B cell (primary cell): ENCODE results near the gene SLC49A3. TPM values are rescaled to one million over a fixed set of nuclear protein-coding genes. Genes with fewer than 3 reads are reported as not detected.

Source experiments
- ATAC-seq: fragments of 200-7000 bp; cut with Tn5 transposase; one replicate; pipeline ENCODE4 v1.10.0; 2021; ENCODE audit warnings: low read depth, mild to moderate bottlenecking, moderate number of reproducible peaks, moderate library complexity
- CTCF ChIA-PET: fragments of 350-600 bp; sonication (Branson Sonifier 250); formaldehyde crosslinking; loops from one replicate; lab custom pipeline; 2021; ENCODE audit warnings: antibody characterized with exemption, inconsistent platforms; lab: Charles Lee
- POLR2A ChIA-PET: fragments of 350-600 bp; sonication (Branson Sonifier 250); formaldehyde crosslinking; loops from one replicate; lab custom pipeline; 2021; ENCODE audit warnings: antibody characterized with exemption; lab: Charles Lee
- DNase-seq: peaks from one replicate; pipeline ENCODE4 v3.0.0; 2013
- H2AFZ ChIP-seq: 2 replicates; pipeline ENCODE4 v1.6.1; 2012; ENCODE audit warnings: mild to moderate bottlenecking, low read depth, low read length; ENCODE audit not compliant: insufficient read depth, poor library complexity, severe bottlenecking
- H3K27ac ChIP-seq, 2 donors: 1 replicate in 1 of 2; 2 replicates in 1 of 2; pipeline ENCODE4 v1.5.1; 2012 to 2013; ENCODE audit warnings: low read length in 2 of 2, mild to moderate bottlenecking in 2 of 2, moderate library complexity in 1 of 2
- H3K27me3 ChIP-seq, 4 experiments: fragments of 200-600 bp in 1 of 4; sonication (generic) in 1 of 4; replicated peaks in 1 of 4; 1 replicate in 2 of 4; 2 replicates in 2 of 4; pipeline versions ENCODE4 v1.6.1 to v1.7.0; 2013 to 2016; ENCODE audit warnings: low read length in 3 of 4, mild to moderate bottlenecking in 2 of 4, mixed read lengths in 1 of 4, moderate library complexity in 1 of 4; ENCODE audit not compliant: insufficient read depth in 4 of 4, control insufficient read depth in 3 of 4; ENCODE audit errors: control extremely low read depth in 1 of 4
- H3K36me3 ChIP-seq, 2 experiments: replicated peaks in 1 of 2; 1 replicate in 1 of 2; 2 replicates in 1 of 2; pipeline versions ENCODE4 v1.6.1 to v1.7.1; 2013; ENCODE audit warnings: low read length in 1 of 2; ENCODE audit not compliant: insufficient read depth in 2 of 2, control insufficient read depth in 1 of 2; ENCODE audit errors: control extremely low read depth in 1 of 2, extremely low read depth in 1 of 2
- H3K4me1 ChIP-seq, 2 donors: fragments of 200-600 bp in 1 of 2; sonication (generic) in 1 of 2; 1 replicate in 1 of 2; 2 replicates in 1 of 2; pipeline versions ENCODE4 v1.5.1 to v1.6.1; 2013 to 2017; ENCODE audit warnings: low read length in 2 of 2; ENCODE audit not compliant: control insufficient read depth in 2 of 2, insufficient read depth in 2 of 2
- H3K4me2 ChIP-seq: replicated peaks from 2 replicates; pipeline ENCODE3; 2012; ENCODE audit warnings: mild to moderate bottlenecking, low read depth, low read length; ENCODE audit not compliant: poor library complexity, severe bottlenecking
- H3K4me3 ChIP-seq, 5 experiments: fragments of 200-600 bp in 1 of 5; sonication (generic) in 1 of 5; 1 replicate in 3 of 5; 2 replicates in 2 of 5; pipeline versions ENCODE4 v1.5.1 to v1.7.0; 2011 to 2016; ENCODE audit warnings: low read length in 4 of 5, mild to moderate bottlenecking in 4 of 5, low read depth in 2 of 5, control low read depth in 1 of 5, moderate library complexity in 1 of 5; ENCODE audit not compliant: insufficient read depth in 1 of 5; ENCODE audit errors: control extremely low read depth in 1 of 5, extremely low read depth in 1 of 5
- H3K79me2 ChIP-seq: fragments of 200-600 bp; sonication (generic); one replicate; pipeline ENCODE4 v1.6.0; 2016; ENCODE audit warnings: low read length; ENCODE audit not compliant: control insufficient read depth, insufficient read depth
- H3K9ac ChIP-seq: fragments of 200-600 bp; sonication (generic); 2 replicates; pipeline ENCODE4 v1.6.1; 2017; ENCODE audit warnings: mild to moderate bottlenecking, low read length, moderate library complexity
- H3K9me3 ChIP-seq, 3 donors: one replicate each; pipeline versions ENCODE4 v1.6.1 to v1.7.1; 2013; ENCODE audit warnings: low read length in 2 of 3; ENCODE audit not compliant: control insufficient read depth in 2 of 3, insufficient read depth in 1 of 3; ENCODE audit errors: control extremely low read depth in 1 of 3
- H4K20me1 ChIP-seq: 2 replicates; pipeline ENCODE4 v1.6.0; 2012; ENCODE audit warnings: mild to moderate bottlenecking, low read length; ENCODE audit not compliant: insufficient read depth, control insufficient read depth, poor library complexity, severe bottlenecking
- H3K27ac Mint-ChIP-seq: one replicate; pipeline ENCODE4 v1.8.0; 2021; ENCODE audit warnings: mixed read lengths
- H3K27me3 Mint-ChIP-seq: one replicate; pipeline ENCODE4 v1.8.0; 2021; ENCODE audit warnings: mixed read lengths
- H3K4me1 Mint-ChIP-seq: one replicate; pipeline ENCODE4 v1.8.0; 2021; ENCODE audit warnings: mixed read lengths
- H3K4me3 Mint-ChIP-seq: one replicate; pipeline ENCODE4 v1.8.0; 2021; ENCODE audit warnings: mixed read lengths
- H3K9me3 Mint-ChIP-seq: one replicate; pipeline ENCODE4 v1.8.0; 2022; ENCODE audit warnings: mixed read lengths; ENCODE audit not compliant: insufficient read depth
- EZH2 ChIP-seq: IDR thresholded peaks from 2 replicates; pipeline ENCODE4 v1.6.1; 2012; ENCODE audit warnings: borderline replicate concordance, low read depth, mild to moderate bottlenecking, moderate library complexity, low read length; ENCODE audit not compliant: insufficient read depth, poor library complexity, severe bottlenecking
- WGBS: methylation state at CpG from one replicate; pipeline ENCODE4 v1.1.5; 2013; ENCODE audit warnings: missing lambda C conversion rate; ENCODE audit not compliant: insufficient coverage; 5-methylcytosine and 5-hydroxymethylcytosine counted together
- intact Hi-C: fragments of 100-400 bp; cut with micrococcal nuclease; formaldehyde crosslinking; loops from one replicate; pipeline ENCODE4 v1.10.0; 2022
- polyA plus RNA-seq: library from polyadenylated mRNA; depleted of rRNA; stranded (reverse); fragments of >200 nt; gene quantifications from 2 replicates; pipeline ENCODE4 v1.2.3, GENCODE V29; 2012
- total RNA-seq, 2 donors: library from RNA; stranded (reverse); fragments of 120-200 nt in 1 of 2; gene quantifications; 1 replicate in 1 of 2; 2 replicates in 1 of 2; pipeline versions ENCODE4 v1.2.3 to v1.2.4, GENCODE V29; 2013 to 2022
- TF ChIP-seq, protein P1 (sequence below): fragments of 200-600 bp; IDR thresholded peaks from one replicate; pipeline ENCODE4 v1.8.0; 2022; ENCODE audit warnings: antibody characterized with exemption, mild to moderate bottlenecking

Gene SLC49A3
- total and polyA plus RNA-seq, 2 donors (not counting 1 experiment from before 2014, with no cell fraction given): 2.0 to 4.3 TPM

DNA sequence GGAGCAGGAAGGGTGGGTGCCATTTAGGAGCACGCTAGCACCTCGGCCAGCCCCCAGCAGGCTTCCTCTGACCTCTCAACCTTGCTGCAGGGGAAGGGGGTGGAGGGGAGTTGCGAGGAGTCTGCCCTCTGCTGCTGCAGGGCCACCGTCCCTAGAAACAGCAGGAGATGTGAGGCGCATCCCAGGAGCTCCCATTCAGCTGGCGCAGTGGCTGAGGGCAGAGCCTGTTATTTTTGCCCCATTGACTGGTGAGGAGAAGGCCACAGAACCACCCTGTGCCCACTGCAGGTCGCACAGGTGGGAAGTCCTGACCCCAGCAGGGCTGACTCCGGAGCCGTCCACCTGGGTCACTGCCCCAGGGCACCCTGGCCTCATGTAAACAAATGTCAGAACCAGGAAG, 55.5 kb downstream of the SLC49A3 start:
- no peak for ATAC-seq
- H3K4me2 ChIP-seq: no peak overlapping the region
- Mint-ChIP-seq H3K27ac (no peak overlapping the region), H3K4me1 (no peaks in the 10 kb centered on the region), H3K4me3 (no peak overlapping the region), H3K9me3 (no peaks in the 10 kb centered on the region), H3K27me3 (peaks cover 6% of the 10 kb centered on the region)
- ChIA-PET POLR2A (no interaction called here), CTCF (no interaction called here)
- 75% methylated on average over 9 of the region's 9 CpGs for WGBS
- DNase-seq: no peak
- H3K4me3 ChIP-seq: no peak overlapping the region
- intact Hi-C loops: no loop called here
- peaks cover 0 to 30% (median 3%) of the 10 kb centered on the region in 3 donors for H3K9me3 ChIP-seq
- no peak for TF ChIP-seq EZH2
- TF ChIP-seq, protein P1, sequence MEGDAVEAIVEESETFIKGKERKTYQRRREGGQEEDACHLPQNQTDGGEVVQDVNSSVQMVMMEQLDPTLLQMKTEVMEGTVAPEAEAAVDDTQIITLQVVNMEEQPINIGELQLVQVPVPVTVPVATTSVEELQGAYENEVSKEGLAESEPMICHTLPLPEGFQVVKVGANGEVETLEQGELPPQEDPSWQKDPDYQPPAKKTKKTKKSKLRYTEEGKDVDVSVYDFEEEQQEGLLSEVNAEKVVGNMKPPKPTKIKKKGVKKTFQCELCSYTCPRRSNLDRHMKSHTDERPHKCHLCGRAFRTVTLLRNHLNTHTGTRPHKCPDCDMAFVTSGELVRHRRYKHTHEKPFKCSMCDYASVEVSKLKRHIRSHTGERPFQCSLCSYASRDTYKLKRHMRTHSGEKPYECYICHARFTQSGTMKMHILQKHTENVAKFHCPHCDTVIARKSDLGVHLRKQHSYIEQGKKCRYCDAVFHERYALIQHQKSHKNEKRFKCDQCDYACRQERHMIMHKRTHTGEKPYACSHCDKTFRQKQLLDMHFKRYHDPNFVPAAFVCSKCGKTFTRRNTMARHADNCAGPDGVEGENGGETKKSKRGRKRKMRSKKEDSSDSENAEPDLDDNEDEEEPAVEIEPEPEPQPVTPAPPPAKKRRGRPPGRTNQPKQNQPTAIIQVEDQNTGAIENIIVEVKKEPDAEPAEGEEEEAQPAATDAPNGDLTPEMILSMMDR: no peak
- no peaks in the 10 kb centered on the region for H3K36me3 ChIP-seq
- H3K9ac ChIP-seq: no peak overlapping the region
- no peaks in the 10 kb centered on the region for H4K20me1 ChIP-seq
- no peaks in the 10 kb centered on the region for H3K79me2 ChIP-seq
- no peak overlapping the region for H2AFZ ChIP-seq
- H3K27me3 ChIP-seq: no peaks in the 10 kb centered on the region
- no peaks in the 10 kb centered on the region for H3K4me1 ChIP-seq
- no peak overlapping the region for H3K27ac ChIP-seq

DNA sequence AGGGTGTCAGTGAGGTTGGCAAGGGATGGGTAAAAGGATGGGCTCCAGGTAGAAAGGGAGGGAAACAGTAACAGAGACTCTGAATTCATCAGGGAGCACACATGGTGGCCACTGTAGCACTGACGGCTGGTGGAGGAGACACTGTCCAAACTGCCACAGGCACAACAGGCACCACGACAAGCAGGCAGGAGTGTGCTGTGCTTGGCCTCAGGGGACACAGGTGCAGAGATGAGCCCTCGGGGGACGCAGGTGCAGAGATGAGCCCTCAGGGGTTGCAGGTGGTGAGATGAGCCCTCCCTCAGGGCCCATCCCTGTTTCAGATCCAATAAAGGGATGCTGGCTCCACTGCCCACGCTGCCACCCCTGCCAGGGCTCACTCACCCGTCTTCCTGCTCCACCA, 56.0 kb downstream of the SLC49A3 start:
- Histone ChIP-seq H4K20me1 (no peaks in the 10 kb centered on the region), H3K4me3 (no peak overlapping the region), H3K4me1 (no peaks in the 10 kb centered on the region), H3K36me3 (no peaks in the 10 kb centered on the region), H3K9me3 (peaks cover 0 to 30% (median 3%) of the 10 kb centered on the region in 3 donors), H3K9ac (no peak overlapping the region), H2AFZ (no peak overlapping the region), H3K27ac (no peak overlapping the region), H3K79me2 (no peaks in the 10 kb centered on the region), H3K4me2 (no peak overlapping the region), H3K27me3 (no peaks in the 10 kb centered on the region)
- H3K27me3 Mint-ChIP-seq: peaks cover 4% of the 10 kb centered on the region
- no peak for TF ChIP-seq EZH2
- TF ChIP-seq, protein P1: no peak
- no peak overlapping the region for H3K27ac Mint-ChIP-seq
- no peak overlapping the region for H3K4me3 Mint-ChIP-seq
- WGBS: 69% methylated on average over 6 of the region's 6 CpGs
- no peaks in the 10 kb centered on the region for H3K9me3 Mint-ChIP-seq
- intact Hi-C loops: no loop called here
- ATAC-seq: no peak
- ChIA-PET CTCF (no interaction called here), POLR2A (no interaction called here)
- H3K4me1 Mint-ChIP-seq: no peaks in the 10 kb centered on the region
- no peak for DNase-seq
